ENCODE results near the gene UBE2L3.
A peak's percentile ranks its signal among the peaks of the same experiment; 100 is the strongest.
"Not testable (repeated sequence)": the region's sequence is repeated elsewhere in the genome, so short reads cannot be mapped to it uniquely, and the experiment has no call there.

UBE2L3 gene

GRCh38 chr22:21567456-21568346 lies at the start of gene UBE2L3:
Gene UBE2L3, plus strand, starts transcription at chr22:21567714. Its CDS starts 31 bp downstream, at chr22:21567745.
- no peak for TF ChIP-seq CTCF (IDR thresholded peaks at IDR 0.05; ENCODE audit: low read depth, low read length)
- peak within 1 kb of the TSS; percentile 92 for H3K4me3 ChIP-seq (ENCODE audit: low read depth, low read length)

GRCh38 chr22:21526705-21527500 lies 40.6 kb upstream of the UBE2L3 start:
- H3K4me3 ChIP-seq (ENCODE audit: low read depth, low read length), result not testable (repeated sequence)

- H3K4me3 ChIP-seq (ENCODE audit: low read depth, low read length), result not testable (repeated sequence)
Measured at GRCh38 chr22:21531525-21531924, 36.0 kb upstream of the UBE2L3 start.

GRCh38 chr22:21532863-21533648 lies 34.5 kb upstream of the UBE2L3 start:
- not testable (repeated sequence) for H3K4me3 ChIP-seq (ENCODE audit: low read depth, low read length)

- not testable (repeated sequence) for H3K4me3 ChIP-seq (ENCODE audit: low read depth, low read length)
Measured at GRCh38 chr22:21539862-21540261, 27.7 kb upstream of the UBE2L3 start.

GRCh38 chr22:21544432-21545322 lies 22.8 kb upstream of the UBE2L3 start:
- not testable (repeated sequence) for H3K4me3 ChIP-seq (ENCODE audit: low read depth, low read length)

GRCh38 chr22:21549558-21549957 lies 18.0 kb upstream of the UBE2L3 start:
- not testable (repeated sequence) for H3K4me3 ChIP-seq (ENCODE audit: low read depth, low read length)

- H3K4me3 ChIP-seq (ENCODE audit: low read depth, low read length), result not testable (repeated sequence)
Measured at GRCh38 chr22:21550008-21550677, 17.4 kb upstream of the UBE2L3 start.

- not testable (repeated sequence) for H3K4me3 ChIP-seq (ENCODE audit: low read depth, low read length)
Measured at GRCh38 chr22:21550678-21551047, 16.9 kb upstream of the UBE2L3 start.

- not testable (repeated sequence) for H3K4me3 ChIP-seq (ENCODE audit: low read depth, low read length)
Measured at GRCh38 chr22:21551361-21551760, 16.2 kb upstream of the UBE2L3 start, which contains the start of gene RIMBP3C. Gene RIMBP3C, minus strand, starts transcription at chr22:21551461. Its CDS starts 485 bp downstream, at chr22:21550976.

GRCh38 chr22:21559345-21560125 lies 8.0 kb upstream of the UBE2L3 start:
- not testable (repeated sequence) for H3K4me3 ChIP-seq (ENCODE audit: low read depth, low read length)

- H3K4me3 ChIP-seq (ENCODE audit: low read depth, low read length), result not testable (repeated sequence)
Measured at GRCh38 chr22:21560657-21561056, 6.9 kb upstream of the UBE2L3 start.

Data from WI38 (cell line).